A549 (cell line): ENCODE data around the gene TMEM190.

Experiments
- BHLHE40 ChIP-seq: IDR thresholded peaks from 2 replicates; pipeline ENCODE4 v1.6.1; 2012; ENCODE audit warnings: low read depth, low read length, inconsistent platforms
- MAFK ChIP-seq: fragments of 450-650 bp; IDR thresholded peaks from 2 replicates; pipeline ENCODE4 v1.6.1; 2014; ENCODE audit not compliant: partially characterized antibody
- MYC ChIP-seq: IDR thresholded peaks from 2 replicates; pipeline ENCODE4 v1.6.1; 2012; ENCODE audit warnings: mild to moderate bottlenecking, inconsistent platforms, low read length, improper control_type of control experiment, borderline replicate concordance
- PHF8 ChIP-seq: fragments of 200-600 bp; sonication (generic); IDR thresholded peaks from 2 replicates; pipeline ENCODE4 v1.6.1; 2016; ENCODE audit warnings: low read depth, mild to moderate bottlenecking, antibody characterized with exemption, moderate library complexity, borderline replicate concordance
- POLR2A ChIP-seq: IDR thresholded peaks from 2 replicates; pipeline ENCODE4 v1.6.1; 2012; ENCODE audit warnings: mild to moderate bottlenecking, low read length
- RAD21 ChIP-seq, 2 experiments: fragments of >200 bp in 1 of 2; sonication (Bioruptor Twin) in 1 of 2; formaldehyde crosslinking in 1 of 2; IDR thresholded peaks in 1 of 2; conservative IDR thresholded peaks in 1 of 2; 2 replicates in 1 of 2; 3 replicates in 1 of 2; pipeline ENCODE4 v1.6.1; 2012 to 2018; ENCODE audit warnings: inconsistent platforms in 1 of 2
- TF ChIP-seq, protein P1 (sequence below): fragments of >200 bp; sonication (Bioruptor Twin); formaldehyde crosslinking; IDR thresholded peaks from 3 replicates; pipeline ENCODE4 v1.5.1; 2016
- TF ChIP-seq, protein P2 (sequence below): IDR thresholded peaks from 2 replicates; pipeline ENCODE4 v1.6.1; 2012

DNA sequence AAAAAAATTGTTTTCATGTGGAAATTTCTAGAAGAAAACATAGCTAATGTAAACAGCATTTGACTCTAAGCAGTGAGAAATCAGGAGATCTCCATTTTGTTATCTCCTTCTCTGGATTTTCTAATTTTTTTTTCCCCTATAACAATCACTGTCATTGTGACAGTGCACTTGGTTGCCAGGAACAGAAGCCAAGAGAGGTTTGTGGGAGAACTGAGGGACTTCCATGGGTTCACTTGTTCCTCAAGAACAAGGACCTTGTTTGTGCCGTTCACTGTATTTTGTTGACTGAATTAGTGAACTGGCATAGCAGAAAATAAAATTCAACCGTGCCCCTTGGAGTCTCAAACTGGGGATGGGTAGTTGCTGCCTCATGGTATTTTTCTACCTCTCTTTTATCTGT lies 49.4 kb downstream of the TMEM190 start:
- TF ChIP-seq MYC = no peak
- TF ChIP-seq, protein P1, sequence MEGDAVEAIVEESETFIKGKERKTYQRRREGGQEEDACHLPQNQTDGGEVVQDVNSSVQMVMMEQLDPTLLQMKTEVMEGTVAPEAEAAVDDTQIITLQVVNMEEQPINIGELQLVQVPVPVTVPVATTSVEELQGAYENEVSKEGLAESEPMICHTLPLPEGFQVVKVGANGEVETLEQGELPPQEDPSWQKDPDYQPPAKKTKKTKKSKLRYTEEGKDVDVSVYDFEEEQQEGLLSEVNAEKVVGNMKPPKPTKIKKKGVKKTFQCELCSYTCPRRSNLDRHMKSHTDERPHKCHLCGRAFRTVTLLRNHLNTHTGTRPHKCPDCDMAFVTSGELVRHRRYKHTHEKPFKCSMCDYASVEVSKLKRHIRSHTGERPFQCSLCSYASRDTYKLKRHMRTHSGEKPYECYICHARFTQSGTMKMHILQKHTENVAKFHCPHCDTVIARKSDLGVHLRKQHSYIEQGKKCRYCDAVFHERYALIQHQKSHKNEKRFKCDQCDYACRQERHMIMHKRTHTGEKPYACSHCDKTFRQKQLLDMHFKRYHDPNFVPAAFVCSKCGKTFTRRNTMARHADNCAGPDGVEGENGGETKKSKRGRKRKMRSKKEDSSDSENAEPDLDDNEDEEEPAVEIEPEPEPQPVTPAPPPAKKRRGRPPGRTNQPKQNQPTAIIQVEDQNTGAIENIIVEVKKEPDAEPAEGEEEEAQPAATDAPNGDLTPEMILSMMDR = no peak
- TF ChIP-seq RAD21 (conservative IDR thresholded peaks at IDR 0.05 in 1 of 2, IDR thresholded peaks at IDR 0.05 in 1 of 2) = no peak
- no peak for TF ChIP-seq PHF8
- TF ChIP-seq, protein P2, sequence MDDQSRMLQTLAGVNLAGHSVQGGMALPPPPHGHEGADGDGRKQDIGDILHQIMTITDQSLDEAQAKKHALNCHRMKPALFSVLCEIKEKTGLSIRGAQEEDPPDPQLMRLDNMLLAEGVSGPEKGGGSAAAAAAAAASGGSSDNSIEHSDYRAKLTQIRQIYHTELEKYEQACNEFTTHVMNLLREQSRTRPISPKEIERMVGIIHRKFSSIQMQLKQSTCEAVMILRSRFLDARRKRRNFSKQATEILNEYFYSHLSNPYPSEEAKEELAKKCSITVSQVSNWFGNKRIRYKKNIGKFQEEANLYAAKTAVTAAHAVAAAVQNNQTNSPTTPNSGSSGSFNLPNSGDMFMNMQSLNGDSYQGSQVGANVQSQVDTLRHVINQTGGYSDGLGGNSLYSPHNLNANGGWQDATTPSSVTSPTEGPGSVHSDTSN = no peak
- no peak for TF ChIP-seq BHLHE40
- no peak for TF ChIP-seq POLR2A
- TF ChIP-seq MAFK = no peak
